Activated CD4-positive, alpha-beta T cell treated with anti-CD3 and anti-CD28 coated beads for 1 hour (primary cell): Measurements from ENCODE around the gene L3MBTL4.

Source experiments
- DNase-seq: peaks from one replicate; pipeline ENCODE4 v3.0.0-alpha.2; 2020

Gene L3MBTL4

DNA sequence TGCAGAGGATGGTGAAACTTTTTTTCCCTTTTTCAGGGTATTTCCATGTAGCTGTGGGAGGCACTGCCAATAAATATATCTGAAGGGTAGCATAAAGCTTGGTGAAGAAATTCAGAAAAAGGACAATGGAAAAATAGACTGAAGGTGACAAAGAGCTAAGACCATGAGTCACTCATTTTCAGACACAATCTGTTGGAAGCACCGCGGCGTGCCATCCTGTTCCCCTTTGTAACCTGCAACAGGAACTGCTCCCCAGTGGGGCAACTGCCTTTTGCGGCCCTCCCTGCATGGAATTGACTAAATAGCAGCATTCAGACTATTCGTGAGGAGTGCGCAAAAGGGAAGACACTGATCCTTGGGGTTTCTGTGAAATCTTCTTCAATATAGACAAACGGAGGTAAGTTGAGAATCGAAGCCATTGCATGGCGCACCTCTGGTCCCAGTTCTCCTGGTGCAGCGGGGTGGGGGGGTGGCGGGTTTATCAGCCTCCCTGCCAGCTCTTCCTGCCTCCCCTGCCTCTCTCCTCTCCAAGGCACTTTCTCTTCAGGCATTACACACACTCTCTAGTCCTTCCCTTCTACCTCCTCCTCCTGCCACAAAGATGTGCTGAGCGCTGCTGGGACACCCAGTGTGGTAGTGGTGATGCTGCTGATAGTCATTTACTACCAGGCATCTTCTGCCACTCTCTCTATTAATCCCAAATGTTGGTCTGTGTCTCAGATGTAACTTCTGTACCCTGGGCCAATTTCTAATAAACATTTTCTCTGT, 393.2 kb downstream of the L3MBTL4 start:
- DNase-seq: no peak

DNA sequence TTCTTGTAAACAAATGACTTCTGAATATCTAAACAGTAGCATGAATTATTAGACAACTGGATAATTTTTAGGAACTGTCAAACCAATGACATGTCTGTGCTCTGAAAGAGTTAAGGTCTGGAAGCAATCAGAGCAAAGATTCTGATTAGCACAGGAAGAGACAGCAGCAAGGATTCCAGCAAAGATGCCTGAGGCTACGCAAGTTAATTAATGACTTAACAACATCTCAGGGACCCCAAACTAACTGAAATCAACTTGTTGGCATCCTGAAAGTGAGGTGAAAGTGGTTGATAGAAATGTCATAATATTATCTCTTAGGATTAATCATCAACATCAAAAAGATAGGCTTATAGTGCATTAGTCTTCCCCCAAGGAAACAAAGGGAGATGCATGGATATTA, 396.0 kb downstream of the L3MBTL4 start:
- no peak for DNase-seq

DNA sequence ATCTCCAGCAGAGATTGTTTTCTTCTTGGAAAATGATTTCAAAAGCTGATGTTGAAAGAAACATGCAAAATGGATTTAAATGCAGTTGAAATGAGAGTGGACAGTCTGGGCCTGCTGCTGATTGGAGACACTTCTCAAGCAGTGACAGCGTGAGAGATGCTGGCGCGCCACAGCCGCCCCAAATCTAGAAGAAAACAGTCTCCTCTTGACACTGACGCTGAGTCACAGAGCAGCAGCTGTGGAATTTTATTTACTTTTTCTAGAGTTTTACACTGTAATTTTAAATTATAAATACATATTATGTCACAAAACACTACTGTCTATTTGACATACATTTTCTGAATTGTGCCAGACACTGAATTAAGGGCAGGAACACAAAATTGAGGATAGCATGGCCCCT, 397.5 kb downstream of the L3MBTL4 start:
- DNase-seq: no peak

DNA sequence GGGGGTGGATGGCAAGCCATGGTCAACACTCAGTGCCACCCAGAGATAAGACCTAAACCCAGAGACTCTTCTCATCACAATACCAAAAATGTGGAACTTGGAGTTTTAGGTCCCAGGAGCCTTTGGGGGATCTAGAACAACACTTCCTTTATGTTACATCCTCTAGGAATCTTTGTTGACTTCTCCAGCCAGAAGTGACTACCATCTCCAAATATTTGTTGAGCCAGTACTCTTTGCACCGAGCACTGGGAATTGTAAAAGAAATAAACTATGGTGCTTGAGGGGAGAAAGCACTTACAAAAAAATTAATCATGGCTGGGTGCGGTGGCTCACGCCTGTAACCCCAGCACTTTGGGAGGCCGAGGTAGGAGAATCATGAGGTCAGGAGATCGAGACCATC, 399.3 kb downstream of the L3MBTL4 start:
- DNase-seq: no peak

DNA sequence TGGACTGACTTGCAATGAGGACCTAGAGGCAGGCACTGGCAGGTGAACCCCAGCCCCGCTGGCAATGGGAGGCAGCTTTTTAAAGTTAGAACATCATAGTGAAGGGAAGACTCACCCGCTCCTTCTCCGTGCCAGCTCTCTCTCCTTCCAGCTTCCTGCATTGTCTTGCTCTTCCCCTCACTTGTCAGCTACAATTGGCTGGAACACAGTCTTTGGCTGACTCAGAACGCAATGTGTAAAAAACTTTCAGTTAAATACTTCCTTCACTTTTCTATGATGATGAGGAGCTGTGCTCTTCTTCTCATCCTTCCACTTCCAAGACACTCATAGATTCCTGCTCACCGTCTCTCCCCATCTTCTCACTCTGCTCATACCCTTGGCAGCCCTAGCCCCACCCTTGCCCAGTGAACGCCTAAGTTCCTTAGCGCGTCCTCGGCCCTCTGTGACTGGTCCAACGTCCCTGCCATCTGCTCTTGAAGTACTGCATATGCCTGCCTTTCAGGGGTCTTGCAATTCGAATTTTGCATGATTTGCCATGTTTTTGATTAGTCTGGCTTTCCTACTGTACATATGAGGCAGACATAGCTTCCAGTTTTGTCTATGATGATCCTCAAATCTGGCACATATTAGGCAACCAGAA, 401.4 kb downstream of the L3MBTL4 start:
- DNase-seq: no peak

DNA sequence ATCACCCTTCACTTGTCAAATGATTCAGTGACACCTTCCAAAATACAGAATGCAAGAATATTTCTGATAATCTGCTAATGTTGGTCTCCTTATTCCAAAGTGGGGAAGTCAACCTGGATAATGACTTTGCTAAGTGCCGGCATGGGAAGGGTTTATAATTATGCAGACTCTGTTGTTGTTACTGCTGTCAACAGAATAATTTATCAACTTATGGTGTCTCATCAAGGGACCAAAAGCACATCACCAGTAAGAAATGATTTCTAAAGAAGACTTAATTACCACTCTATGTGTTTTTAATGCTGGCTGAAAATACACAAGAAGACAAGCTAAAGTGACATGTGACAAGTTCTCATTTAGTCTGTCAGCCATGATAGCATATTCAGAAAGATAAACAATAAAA, 403.8 kb downstream of the L3MBTL4 start:
- DNase-seq: no peak

DNA sequence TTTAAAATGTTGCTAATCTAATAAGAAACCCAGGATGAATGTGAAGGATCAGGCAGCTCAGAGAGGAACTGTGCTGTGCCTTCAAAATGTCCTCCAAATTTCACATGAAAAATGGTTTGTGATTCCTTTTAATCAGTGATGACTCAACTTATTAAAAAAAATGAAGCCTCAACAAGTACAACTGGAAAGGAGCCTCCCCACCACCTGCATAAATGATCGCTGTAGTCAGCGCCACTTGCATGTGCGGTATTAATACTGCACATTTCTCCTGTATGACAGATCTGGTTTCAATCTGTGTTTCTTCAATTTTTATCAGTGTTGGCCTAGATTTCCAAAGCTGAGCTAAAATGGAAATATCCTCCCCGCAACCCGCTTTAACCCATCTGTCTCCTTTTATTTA, 404.4 kb downstream of the L3MBTL4 start:
- no peak for DNase-seq

DNA sequence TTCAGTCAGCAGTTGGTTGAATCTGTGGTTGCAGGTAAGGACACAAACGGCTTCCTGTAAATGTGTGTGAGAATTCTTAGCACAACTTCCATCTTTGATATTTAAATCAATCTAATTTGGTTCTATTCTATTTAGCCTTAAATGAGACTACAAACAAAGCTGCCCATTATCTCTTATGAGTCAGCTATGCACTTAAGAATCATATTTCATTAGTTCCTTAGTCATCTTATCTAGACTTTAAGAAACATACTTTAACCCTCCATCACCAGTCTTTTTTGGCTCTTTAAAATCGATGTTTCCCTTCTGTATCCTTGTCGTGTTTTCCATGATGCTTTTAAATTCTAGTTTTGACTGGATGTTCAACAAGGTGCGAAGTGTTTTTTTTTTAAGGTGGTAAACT, 405.0 kb downstream of the L3MBTL4 start:
- DNase-seq: no peak

DNA sequence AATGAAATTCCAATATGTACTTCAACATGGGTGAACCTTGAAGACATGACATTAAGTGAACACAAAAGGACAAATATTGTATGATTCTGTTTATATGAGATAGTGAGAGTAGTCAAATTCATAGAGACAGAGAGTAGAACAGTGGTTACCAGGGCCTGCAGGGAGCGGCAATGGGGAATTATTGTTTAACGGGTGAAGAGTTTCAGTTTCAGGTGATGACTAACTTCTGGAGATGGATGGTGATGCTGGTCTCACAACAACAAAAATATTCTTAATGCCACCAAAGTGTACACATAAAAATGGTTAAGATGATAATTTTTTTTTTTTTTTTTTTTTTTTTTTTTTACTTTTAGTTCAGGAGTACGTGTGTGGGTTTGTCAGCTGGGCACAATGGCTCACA, 410.0 kb downstream of the L3MBTL4 start:
- no peak for DNase-seq

DNA sequence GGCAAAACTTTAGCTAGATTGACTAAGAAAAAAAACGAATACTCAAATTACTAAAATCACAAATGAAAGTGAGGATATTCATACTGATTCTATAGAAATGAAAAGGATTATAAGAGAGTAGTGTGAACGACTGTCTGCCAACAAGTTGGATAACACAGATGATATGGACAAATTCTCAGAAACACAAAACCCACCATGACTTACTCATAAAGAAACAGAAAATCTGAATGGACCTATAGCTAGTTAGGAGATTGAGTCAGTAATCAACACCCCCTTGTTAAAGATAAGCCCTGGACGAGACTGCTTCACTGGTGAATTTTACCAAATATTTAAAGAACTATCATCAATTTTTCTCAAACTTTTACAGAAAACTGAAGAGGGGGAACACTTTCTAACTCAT, 410.6 kb downstream of the L3MBTL4 start:
- no peak for DNase-seq

DNA sequence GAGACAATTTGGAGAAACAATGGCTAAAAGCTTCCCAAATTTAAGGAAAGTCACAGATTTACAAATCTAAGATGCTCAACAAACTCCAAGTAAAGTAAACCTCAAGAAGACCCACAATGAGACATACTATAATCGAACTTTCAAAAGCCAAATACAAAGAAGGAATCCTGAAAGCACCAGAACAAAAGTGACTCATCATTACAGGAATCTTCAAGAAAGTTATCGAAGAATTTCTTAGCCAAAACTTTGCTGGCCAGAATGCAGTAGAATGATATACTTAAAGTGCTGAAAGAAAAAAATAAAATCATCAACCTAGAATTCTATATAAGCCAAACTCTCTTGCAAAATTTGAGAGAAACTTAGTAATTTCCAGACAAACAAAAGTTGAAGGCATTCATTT, 412.8 kb downstream of the L3MBTL4 start:
- no peak for DNase-seq

DNA sequence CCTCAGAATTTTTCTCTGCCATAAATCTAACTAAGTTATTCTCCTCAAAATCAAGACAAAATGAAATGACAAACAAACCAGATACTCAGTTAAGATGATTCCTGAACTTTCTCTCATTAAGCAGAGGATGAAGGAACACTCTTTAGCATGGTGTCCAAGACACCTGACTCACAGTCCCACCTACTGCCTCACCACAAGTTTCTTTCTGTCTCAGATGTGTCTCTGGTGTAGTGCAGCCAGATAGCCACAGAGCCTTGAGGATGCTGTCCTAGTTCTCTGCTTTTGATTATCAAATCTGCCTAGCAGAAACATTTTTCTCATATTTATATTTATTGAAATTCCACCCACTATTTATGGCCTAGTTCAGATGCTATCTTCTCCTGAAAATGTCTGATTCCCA, 415.8 kb downstream of the L3MBTL4 start:
- DNase-seq: no peak

DNA sequence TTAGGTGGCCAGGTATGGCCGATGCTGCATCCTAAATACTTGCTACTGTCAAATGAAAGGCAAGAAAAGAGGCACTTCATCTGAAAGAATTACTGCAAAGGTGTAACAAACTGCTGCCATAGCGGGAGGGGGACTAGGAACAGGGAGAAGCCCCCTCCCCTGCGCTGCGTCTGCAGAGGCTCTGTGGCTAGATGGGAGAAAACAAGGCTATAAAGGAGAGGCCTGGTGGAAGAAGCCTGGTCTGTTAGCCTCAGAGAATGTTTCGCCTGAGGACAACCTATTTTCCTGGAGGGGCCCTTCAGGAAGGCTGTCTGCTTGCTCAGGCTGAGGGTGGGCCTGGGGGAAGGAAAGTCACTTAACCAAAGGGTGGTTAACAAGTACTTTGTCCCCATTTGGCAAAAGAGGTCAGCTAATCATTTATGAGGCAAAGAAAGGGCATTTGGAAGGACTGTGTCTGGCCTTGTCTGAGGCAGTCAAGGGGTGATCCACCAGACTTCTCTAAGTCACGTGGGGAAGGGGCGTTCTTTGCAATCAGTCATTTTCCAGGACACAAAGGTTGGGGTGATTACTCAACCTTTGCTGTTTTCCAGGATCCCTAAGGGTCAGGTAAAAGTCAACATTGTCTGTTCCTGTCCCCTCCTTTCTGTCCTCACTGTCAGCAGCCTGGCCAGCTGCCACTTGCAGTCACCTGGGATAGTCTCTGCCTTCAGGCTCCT, 416.4 kb downstream of the L3MBTL4 start:
- DNase-seq: no peak

DNA sequence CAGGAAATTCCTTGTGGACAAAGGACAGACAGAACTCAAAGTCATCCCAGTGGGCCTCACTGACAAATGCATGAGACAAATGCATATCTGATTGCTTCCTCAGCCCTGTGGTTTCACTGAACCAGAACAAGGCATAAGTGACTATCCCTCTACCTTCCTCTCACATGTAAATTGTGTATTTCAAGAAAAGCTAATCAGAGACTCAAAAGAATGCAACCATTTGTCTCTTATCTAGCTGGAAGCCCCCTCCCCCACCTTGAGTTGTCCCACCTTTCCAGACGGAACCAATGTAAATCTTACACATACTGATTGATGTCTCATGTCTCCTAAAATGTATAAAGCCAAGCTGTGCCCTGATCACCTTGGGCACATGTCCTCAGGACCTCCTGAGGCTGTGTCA, 417.4 kb downstream of the L3MBTL4 start:
- DNase-seq: no peak

DNA sequence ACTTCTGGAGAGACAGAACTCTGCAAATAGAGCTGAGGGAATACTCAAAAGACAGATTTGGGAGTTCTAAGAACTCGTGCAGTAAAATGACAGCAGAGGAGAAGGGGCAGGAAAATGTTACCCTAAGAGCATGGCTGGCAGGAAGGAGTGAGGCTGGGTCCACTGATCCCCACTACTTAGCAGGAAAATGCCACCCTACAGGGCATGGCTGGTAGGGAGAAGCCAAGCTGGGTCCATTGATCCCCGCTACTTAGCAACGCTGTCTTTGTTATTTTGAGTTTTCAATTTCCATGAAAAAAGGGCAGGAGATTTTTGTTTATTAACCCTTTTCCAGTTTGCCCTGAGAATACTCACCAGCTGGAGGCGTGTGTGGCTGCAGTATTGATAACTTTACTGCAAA, 419.1 kb downstream of the L3MBTL4 start:
- DNase-seq: no peak

DNA sequence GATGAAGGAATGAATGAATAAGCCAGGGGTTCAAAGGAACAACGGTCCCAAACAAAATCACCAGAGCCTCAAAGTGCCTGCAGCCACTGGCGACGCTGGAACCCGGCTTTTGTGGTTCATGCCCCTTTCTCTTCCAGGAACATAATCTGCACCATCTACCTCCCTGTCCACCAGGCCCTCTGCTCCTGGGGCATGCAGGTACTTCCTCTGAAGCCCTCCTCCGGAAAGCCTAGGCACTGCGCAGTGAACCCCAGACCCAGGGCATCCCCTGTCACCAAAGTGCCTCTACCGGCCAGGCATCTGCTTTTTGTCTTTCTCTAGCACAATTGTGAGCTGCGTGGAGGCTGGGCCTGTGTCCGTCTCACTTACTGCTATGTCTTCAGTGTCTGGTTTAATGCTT, 420.8 kb downstream of the L3MBTL4 start:
- DNase-seq: no peak

DNA sequence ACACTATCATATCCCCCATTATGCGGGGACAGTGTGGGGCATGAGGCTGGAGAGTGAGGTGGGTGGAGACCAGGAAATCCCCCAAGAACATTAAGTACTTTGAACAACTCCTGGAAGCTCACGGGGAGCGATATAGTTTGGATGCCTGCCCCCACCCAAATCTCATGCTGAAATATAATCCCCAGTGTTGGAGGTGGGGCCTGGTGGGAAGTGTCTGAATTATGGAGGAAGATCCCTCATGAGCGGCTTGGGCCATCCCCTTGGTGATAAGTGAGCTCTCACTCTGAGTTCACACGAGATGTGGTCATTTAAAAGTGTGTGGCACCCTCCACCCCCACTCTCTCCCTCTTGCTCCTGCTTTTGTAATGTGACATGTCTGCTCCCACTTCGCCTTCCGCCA, 422.3 kb downstream of the L3MBTL4 start:
- no peak for DNase-seq

DNA sequence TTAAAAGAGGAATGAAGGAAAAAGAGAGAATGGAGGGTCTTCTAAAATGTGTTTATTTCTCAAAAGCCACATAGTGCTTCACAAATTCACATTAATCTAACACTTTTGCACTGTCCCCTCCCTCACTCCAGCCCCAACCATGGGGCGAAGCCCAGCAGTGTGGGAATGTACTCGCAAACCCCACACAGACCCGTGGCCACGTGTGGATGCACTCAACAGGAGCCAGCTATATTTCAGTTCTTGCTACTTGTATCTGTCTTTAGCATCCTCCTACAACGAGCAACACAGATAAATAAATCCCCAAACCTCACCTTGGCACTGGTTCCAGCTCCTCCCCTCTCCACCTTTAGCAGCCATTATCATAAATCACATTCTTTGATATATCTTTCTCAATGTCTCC, 427.5 kb downstream of the L3MBTL4 start:
- DNase-seq: no peak

DNA sequence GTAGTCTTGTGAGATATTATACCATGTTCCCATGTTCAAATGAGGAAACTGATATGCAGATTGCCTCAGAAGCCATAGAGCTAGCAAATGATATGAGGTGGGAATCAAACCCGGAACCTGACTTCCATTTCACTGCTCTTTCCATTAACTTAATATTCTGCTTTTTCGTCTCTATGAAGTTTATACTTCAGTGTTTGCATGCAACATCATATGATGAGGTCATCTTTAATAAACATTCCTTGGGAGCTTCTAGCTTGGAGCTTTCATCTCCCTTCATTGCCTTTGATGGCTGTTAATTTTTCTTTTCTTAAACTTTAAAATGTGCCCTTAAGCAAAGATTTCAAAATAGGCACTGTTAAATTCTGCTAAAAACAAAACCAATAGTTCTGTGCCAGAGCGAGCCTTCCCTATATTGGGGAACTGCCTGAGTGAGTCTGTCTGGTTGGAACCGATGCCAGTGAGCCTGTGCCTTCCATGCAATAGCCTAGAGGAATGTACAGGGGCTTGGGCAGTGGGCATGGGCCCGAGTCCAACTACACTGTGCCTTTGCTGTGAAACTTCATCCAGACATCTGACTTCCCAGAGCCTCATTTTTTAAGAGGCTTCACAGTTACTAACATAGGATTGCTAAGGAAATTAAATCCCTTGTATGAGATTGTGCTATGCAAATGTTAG, 428.3 kb downstream of the L3MBTL4 start:
- no peak for DNase-seq

DNA sequence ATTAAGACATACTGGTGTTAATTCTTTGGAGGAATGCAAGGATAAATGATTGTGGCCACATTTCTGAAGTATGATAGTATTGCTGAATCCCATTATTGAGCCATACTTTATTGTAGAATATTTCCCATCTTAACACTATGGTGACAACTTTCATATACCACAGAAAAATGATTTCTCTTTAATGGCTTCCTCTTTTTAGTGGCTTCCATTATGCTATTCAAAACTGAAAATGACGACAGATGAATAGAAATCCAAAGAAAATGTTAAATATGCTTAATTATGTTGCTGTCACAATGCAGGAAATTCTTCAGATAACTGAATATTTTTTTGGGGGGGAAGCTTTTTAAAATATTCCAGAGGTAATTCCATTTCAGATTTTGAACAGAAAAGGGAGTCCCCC, 430.5 kb downstream of the L3MBTL4 start:
- no peak for DNase-seq

DNA sequence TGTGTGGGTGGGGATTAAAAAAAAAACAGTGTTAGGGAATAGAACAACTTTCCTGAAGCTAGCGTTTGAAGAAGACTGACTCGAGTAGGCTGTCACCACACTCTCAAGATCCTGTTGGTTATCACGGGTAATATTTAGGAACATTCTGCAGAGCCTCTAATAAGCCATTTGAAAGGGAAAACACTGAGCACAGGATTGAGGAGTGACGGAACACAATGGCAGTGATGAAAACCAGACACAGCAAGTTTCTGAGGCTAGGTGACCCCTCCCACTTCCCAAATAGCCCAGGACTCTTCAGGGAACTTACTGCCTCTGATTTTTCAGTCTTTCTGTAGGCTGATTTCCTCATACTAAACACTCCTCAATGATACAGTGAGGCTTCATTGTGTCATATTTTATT, 431.2 kb downstream of the L3MBTL4 start:
- no peak for DNase-seq

DNA sequence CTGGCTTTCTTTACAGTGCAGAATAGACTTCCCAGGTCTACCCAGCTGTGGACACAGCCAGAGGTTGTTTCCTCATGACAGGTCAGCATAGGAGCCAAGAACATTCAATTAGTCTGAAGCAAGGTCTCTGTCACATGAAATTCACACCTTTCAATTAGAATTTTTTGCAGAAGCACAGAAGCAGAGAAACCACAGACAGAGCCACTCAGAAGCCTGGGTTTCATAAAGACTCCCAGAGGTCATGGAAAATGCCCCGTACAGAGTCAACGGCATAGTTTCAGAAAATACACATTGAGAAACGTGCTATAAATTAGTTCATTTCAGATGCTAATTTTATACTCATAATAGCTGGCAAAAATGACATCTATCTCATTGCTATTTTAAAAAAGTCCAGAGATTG, 432.4 kb downstream of the L3MBTL4 start:
- no peak for DNase-seq

DNA sequence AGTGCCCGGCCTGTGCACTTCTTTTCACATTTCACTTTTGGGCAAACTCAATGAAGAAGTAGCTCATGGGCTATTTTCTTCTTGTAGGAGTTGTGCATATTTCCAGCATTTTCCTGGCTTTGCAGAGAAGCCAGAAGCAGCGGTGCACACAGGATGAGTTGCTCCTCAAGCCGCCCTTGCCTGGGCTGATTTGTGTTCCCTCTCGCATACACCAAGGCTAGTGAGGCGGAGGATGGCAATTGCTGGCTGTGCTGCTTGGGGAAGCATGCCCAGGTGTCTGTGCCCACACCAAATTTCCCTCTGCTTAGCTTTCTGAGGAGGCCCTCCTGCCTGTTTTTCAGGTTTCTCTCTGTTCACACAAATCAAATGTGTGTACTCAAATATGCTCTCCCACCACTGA, 434.0 kb downstream of the L3MBTL4 start:
- DNase-seq: no peak

DNA sequence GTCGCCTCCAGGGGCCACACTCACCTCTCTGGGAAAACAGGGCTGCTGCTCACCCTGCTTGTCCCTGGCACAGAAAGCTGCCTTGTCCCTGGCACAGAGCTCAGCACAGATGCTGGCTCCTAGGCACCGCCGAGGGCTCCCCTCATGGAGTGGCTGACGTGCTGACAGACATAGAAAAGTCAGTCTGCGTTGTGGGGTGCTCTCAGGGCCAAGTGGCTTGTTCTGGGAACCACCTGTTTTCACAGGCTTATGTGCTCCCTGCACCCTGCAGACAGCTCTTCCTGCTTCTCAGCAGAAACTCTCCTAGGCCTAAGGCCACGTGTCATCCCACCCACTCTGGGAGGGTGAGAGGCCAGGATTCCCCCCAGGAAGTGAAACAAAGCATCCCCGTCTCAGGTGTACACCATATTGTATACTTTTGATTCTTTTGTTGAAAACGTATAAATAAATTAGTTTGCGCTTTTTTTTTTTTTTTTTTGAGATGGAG, 434.7 kb downstream of the L3MBTL4 start:
- DNase-seq: no peak
